Measurements from ENCODE around the gene NSL1.

DNA sequence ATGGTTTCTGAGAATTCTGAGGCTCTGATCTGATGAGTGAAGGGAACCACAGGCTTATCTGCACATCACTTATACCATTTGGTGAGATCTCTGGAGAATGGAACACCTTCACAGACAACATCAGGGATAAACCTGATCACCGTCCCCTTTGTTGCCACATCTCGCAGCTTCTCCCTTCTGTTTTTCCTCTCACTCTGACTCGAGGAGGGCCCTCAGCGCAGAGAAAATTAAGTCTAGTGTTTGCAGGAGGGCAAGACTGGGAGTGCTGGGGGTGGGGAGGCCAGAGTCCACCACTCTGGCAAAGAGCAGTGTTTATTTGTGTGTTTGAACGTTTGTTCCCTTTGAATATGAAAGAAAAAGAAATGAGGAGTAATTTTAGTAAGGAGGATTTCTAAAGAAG lies 63.0 kb downstream of the NSL1 start:
- no peak for TF ChIP-seq POLR2A (IDR thresholded peaks at IDR 0.05)
- TF ChIP-seq, protein P1, sequence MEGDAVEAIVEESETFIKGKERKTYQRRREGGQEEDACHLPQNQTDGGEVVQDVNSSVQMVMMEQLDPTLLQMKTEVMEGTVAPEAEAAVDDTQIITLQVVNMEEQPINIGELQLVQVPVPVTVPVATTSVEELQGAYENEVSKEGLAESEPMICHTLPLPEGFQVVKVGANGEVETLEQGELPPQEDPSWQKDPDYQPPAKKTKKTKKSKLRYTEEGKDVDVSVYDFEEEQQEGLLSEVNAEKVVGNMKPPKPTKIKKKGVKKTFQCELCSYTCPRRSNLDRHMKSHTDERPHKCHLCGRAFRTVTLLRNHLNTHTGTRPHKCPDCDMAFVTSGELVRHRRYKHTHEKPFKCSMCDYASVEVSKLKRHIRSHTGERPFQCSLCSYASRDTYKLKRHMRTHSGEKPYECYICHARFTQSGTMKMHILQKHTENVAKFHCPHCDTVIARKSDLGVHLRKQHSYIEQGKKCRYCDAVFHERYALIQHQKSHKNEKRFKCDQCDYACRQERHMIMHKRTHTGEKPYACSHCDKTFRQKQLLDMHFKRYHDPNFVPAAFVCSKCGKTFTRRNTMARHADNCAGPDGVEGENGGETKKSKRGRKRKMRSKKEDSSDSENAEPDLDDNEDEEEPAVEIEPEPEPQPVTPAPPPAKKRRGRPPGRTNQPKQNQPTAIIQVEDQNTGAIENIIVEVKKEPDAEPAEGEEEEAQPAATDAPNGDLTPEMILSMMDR (IDR thresholded peaks at IDR 0.05), result no peak
- no peak for TF ChIP-seq POLR2AphosphoS5 (IDR thresholded peaks at IDR 0.05)

Data from stomach (tissue), 4 donors.